Measurements from ENCODE around the gene PCDHGC4.

DNA sequence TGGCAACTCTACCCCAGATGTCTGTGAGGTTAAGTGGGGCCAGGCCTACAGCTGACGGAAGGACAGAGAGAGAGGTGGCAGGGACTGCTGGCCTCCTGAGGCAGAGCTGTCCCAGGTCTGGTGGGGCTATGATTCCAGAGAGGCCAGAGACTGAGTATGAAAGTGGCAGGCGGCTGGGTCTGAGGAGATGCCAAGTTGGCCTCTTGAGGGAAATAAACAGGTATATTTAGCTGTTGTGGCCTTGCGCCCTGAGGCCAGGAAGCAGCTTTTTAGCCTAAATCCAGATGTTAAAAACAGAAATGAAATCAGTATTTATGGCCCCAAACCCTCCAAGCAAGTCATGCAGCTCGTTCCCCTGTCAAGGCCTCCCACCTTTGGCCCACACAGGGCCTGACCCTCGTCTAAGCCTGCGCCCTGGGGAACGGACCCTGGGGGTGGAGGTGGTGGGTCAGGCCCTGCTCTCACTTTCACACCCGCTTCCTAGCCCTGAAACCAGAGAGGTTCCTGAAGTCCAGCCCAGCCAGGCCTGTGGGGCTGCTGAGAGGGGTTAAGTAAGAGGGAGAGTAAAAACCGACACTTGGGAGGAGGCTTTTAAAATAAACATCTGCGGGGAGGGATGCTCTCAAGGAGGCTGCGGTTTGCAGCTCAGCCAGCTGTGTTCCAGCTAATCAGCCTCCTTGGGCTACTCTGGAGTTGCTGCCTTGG is 22.7 kb downstream of the PCDHGC4 start:
- no peak for TF ChIP-seq RAD21 (IDR thresholded peaks at IDR 0.05; ENCODE audit: low read depth)
- no peak for TF ChIP-seq NFIC (IDR thresholded peaks at IDR 0.05)
- TF ChIP-seq YY1 (IDR thresholded peaks at IDR 0.05; ENCODE audit: low read depth), result no peak
- no peak for TF ChIP-seq TAF1 (IDR thresholded peaks at IDR 0.05; ENCODE audit: low read depth)
- TF ChIP-seq, protein P1, sequence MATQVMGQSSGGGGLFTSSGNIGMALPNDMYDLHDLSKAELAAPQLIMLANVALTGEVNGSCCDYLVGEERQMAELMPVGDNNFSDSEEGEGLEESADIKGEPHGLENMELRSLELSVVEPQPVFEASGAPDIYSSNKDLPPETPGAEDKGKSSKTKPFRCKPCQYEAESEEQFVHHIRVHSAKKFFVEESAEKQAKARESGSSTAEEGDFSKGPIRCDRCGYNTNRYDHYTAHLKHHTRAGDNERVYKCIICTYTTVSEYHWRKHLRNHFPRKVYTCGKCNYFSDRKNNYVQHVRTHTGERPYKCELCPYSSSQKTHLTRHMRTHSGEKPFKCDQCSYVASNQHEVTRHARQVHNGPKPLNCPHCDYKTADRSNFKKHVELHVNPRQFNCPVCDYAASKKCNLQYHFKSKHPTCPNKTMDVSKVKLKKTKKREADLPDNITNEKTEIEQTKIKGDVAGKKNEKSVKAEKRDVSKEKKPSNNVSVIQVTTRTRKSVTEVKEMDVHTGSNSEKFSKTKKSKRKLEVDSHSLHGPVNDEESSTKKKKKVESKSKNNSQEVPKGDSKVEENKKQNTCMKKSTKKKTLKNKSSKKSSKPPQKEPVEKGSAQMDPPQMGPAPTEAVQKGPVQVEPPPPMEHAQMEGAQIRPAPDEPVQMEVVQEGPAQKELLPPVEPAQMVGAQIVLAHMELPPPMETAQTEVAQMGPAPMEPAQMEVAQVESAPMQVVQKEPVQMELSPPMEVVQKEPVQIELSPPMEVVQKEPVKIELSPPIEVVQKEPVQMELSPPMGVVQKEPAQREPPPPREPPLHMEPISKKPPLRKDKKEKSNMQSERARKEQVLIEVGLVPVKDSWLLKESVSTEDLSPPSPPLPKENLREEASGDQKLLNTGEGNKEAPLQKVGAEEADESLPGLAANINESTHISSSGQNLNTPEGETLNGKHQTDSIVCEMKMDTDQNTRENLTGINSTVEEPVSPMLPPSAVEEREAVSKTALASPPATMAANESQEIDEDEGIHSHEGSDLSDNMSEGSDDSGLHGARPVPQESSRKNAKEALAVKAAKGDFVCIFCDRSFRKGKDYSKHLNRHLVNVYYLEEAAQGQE (IDR thresholded peaks at IDR 0.05; ENCODE audit: low read depth), result no peak
- TF ChIP-seq, protein P2, sequence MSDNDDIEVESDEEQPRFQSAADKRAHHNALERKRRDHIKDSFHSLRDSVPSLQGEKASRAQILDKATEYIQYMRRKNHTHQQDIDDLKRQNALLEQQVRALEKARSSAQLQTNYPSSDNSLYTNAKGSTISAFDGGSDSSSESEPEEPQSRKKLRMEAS (IDR thresholded peaks at IDR 0.05), result no peak
- no peak for TF ChIP-seq CREB1 (IDR thresholded peaks at IDR 0.05; ENCODE audit: low read depth)
